Ishikawa (cell line): ENCODE results near the gene MUC20.

Experiments
- CEBPB ChIP-seq: IDR thresholded peaks from 2 replicates; pipeline ENCODE4 v1.6.1; 2012
- CREB1 ChIP-seq: IDR thresholded peaks from 2 replicates; pipeline ENCODE4 v1.6.1; 2012; ENCODE audit warnings: low read depth
- EGR1 ChIP-seq: IDR thresholded peaks from 2 replicates; pipeline ENCODE4 v1.6.1; 2012
- EP300 ChIP-seq: IDR thresholded peaks from 2 replicates; pipeline ENCODE4 v1.6.1; 2012; ENCODE audit warnings: borderline replicate concordance
- FOXM1 ChIP-seq: IDR thresholded peaks from 2 replicates; pipeline ENCODE4 v1.6.1; 2012; ENCODE audit warnings: low read depth, borderline replicate concordance
- NFIC ChIP-seq: IDR thresholded peaks from 2 replicates; pipeline ENCODE4 v1.6.1; 2012
- RAD21 ChIP-seq: IDR thresholded peaks from 2 replicates; pipeline ENCODE4 v1.6.1; 2012; ENCODE audit warnings: low read depth
- REST ChIP-seq: IDR thresholded peaks from 2 replicates; pipeline ENCODE4 v1.6.1; 2012; ENCODE audit warnings: low read depth, mild to moderate bottlenecking
- TAF1 ChIP-seq: IDR thresholded peaks from 2 replicates; pipeline ENCODE4 v1.6.1; 2012; ENCODE audit warnings: low read depth, mild to moderate bottlenecking
- TCF12 ChIP-seq: IDR thresholded peaks from 2 replicates; pipeline ENCODE4 v1.6.1; 2012; ENCODE audit warnings: low read depth
- TEAD4 ChIP-seq: IDR thresholded peaks from 2 replicates; pipeline ENCODE4 v1.6.1; 2012
- USF1 ChIP-seq: IDR thresholded peaks from 2 replicates; pipeline ENCODE4 v1.6.1; 2012
- YY1 ChIP-seq: IDR thresholded peaks from 2 replicates; pipeline ENCODE4 v1.6.1; 2012; ENCODE audit warnings: low read depth
- ZBTB7A ChIP-seq: IDR thresholded peaks from 2 replicates; pipeline ENCODE4 v1.6.1; 2012; ENCODE audit warnings: low read depth
- TF ChIP-seq, protein P1 (sequence below): IDR thresholded peaks from 2 replicates; pipeline ENCODE4 v1.6.1; 2012

The MUC20 gene

GRCh38 chr3:195704433-195704999 is 16.3 kb upstream of the MUC20 start:
- TF ChIP-seq EP300 (no peak), YY1 (no peak), NFIC (no peak), TAF1 (no peak), TEAD4 (no peak), CEBPB (no peak), RAD21 (no peak), REST (no peak), EGR1 (no peak), FOXM1 (no peak), ZBTB7A (no peak), USF1 (no peak), TCF12 (no peak), CREB1 (no peak)
- TF ChIP-seq, protein P1, sequence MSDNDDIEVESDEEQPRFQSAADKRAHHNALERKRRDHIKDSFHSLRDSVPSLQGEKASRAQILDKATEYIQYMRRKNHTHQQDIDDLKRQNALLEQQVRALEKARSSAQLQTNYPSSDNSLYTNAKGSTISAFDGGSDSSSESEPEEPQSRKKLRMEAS, result no peak

- TF ChIP-seq, protein P1, result no peak
- TF ChIP-seq EGR1 (no peak), CEBPB (no peak), CREB1 (no peak), NFIC (no peak)
Observed at GRCh38 chr3:195705081-195705991, 15.4 kb upstream of the MUC20 start.

DNA sequence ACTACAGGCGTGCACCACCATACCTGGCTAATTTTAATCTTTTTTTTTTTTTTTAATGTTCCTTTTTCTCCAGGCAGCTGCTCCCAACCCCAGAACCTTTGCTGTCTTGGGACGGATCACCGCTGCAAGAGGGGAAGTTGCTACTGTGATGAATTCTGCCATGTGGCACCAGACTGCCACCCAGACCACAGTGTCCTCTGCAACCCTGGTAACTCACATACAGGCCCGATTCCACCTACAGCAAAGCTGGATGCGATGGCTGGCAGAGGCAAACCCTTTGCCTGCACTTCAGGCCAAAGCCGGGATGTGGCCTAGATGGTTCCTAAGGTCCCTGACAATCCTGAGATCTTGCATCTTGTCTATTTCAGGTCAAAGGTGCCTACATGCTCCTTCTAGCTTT is 12.7 kb upstream of the MUC20 start:
- TF ChIP-seq ZBTB7A, result no peak

- no peak for TF ChIP-seq RAD21
Observed at GRCh38 chr3:195708626-195709481, 11.9 kb upstream of the MUC20 start.

- no peak for TF ChIP-seq CREB1
- TF ChIP-seq REST, result no peak
- TF ChIP-seq NFIC, result no peak
Observed at GRCh38 chr3:195709676-195710085, 11.1 kb upstream of the MUC20 start.

- TF ChIP-seq USF1, result no peak
- no peak for TF ChIP-seq YY1
- TF ChIP-seq, protein P1, result no peak
- TF ChIP-seq TCF12, result no peak
- no peak for TF ChIP-seq TEAD4
- no peak for TF ChIP-seq REST
Observed at GRCh38 chr3:195711813-195712534, 8.8 kb upstream of the MUC20 start.
